Measurements from ENCODE around the gene VPS33B.
"Not testable (repeated sequence)": the region's sequence is repeated elsewhere in the genome, so short reads cannot be mapped to it uniquely, and the experiment has no call there.

The VPS33B gene

GRCh38 chr15:91022075-91022831 is at the start of gene VPS33B:
TSS of gene VPS33B (minus strand) at chr15:91022594. CDS start at chr15:91022249, 345 bp downstream.
- peak; percentile 52 to 78 (median 58) for DNase-seq (ENCODE audit: low read depth in 4 of 4, low spot score in 1 of 4)

GRCh38 chr15:91072161-91072560 is 49.8 kb upstream of the VPS33B start:
- DNase-seq (ENCODE audit: low read depth in 4 of 4, low spot score in 1 of 4) = no peak

- no peak for DNase-seq (ENCODE audit: low read depth in 4 of 4, low spot score in 1 of 4)
Observed at GRCh38 chr15:91070872-91071271, 48.5 kb upstream of the VPS33B start.

GRCh38 chr15:91068966-91069365 is 46.6 kb upstream of the VPS33B start:
- no peak for DNase-seq (ENCODE audit: low read depth in 4 of 4, low spot score in 1 of 4)

GRCh38 chr15:91068436-91068835 is 46.0 kb upstream of the VPS33B start:
- no peak for DNase-seq (ENCODE audit: low read depth in 4 of 4, low spot score in 1 of 4)

DNA sequence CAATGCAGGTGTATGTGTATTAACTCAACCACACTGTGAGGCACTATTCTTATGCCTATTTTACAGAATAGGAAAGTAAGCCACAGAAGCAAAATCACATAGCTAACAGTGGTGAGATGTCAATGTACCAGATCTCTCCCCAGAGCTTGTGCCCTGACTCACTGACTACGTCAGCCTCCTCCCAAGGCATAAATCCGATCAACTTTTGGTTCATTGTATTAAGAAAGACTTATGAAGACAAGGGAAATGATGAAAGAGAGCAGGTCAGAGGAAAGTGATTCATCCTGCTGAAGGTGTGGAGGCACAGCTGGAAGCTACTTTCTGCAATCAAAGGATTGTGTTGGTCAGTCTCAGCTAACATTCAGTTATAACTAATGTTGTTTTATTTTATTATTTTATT is 44.6 kb upstream of the VPS33B start:
- no peak for DNase-seq (ENCODE audit: low read depth in 4 of 4, low spot score in 1 of 4)

DNA sequence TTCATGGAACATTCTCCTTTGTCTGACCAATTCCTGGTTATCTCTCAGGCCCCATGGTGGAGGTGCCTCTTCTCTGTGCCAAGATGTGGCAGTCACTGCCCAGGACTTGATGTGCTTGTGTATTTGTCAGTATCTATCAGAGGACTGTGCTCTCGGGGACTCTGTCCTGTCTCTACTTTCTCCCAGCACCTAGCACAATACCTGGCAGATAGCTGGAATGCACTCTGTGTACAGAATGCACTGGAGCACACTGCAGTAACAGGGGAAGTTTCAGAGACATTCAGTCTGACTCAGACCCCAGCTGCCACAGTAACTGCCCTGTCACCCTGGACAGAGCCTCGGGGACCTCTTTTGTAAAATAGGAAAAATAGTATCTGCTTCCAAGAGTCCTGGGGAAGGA is 43.1 kb upstream of the VPS33B start:
- no peak for DNase-seq (ENCODE audit: low read depth in 4 of 4, low spot score in 1 of 4)

DNA sequence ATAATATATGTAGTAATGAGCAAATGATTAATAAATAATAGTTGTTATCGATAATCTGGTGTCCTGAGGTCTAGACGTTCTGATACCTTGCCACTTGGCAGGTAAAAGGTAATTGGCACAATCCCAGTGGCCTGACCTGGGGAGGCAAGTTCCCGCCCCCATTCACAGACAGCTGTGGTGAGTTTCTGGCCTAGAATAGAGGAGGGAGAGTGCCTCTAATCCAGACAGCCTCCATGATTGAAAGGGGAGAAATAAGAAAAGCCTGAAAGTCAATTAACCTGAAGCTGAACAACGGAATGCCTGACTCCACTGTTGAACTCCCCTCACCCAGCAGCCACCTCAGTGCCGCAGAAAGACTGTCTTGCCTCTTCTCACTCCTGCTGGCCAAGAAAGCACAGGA is 39.6 kb upstream of the VPS33B start:
- DNase-seq (ENCODE audit: low read depth in 4 of 4, low spot score in 1 of 4) = no peak

DNA sequence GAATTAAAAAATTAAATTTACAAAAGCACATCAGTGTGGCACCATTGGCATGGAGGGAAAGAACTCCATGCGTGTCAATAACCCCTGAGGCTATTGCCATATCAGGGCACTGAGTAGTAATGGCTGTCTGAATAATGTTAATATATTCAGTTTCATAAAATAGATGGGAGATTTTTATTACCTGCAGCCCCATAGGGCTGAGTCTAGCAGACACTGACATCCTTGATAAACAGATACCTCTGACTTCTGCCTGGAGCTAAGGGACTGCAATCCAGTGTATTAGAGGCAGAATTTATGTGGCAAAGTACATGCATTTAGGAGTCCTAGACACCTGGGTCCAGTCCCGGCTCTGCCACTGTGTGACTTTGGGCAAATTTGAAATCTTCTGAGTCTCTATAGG is 38.8 kb upstream of the VPS33B start:
- no peak for DNase-seq (ENCODE audit: low read depth in 4 of 4, low spot score in 1 of 4)

- DNase-seq (ENCODE audit: low read depth in 4 of 4, low spot score in 1 of 4) = peak in 1 of 4 experiments; percentile 9
Observed at GRCh38 chr15:91055548-91056331, 33.3 kb upstream of the VPS33B start.

DNA sequence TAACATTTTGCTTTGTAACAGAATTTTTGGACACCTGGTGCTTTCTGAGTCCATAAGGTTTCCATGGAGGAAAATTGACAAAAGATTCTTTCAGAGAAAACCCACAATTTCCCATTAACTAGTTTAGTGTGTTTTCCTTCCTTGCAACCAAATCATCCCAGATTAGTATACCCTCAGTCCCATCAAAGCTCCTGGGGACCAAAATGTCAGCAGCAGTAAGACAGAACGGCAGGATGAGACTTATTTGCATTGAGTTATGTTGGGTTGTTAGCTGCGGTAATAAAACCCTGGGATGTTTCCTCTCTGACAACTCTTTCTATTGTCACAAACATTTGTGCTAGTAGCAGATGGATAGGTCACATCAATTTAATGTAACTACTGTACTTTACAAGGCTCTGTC is 32.4 kb upstream of the VPS33B start:
- no peak for DNase-seq (ENCODE audit: low read depth in 4 of 4, low spot score in 1 of 4)

DNA sequence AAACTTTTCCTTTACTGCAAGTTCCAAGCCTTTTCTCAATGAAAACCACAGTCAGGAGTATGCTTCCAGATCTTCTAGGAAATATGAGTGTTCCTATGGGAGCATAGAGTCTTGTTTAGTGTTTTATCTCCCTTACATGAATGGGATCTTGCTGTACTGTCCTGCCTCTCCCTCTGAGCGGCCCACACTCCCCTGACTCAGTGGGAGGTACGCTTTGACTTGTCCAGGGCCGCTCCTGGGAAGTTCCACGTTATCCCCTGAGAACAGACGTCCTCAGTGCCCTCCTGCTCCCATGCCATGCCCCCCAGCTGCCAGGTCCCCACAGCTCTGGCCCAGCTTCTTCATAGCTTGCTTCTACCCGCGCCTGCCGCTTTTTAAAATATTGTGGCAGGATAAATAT is 28.9 kb upstream of the VPS33B start:
- no peak for DNase-seq (ENCODE audit: low read depth in 4 of 4, low spot score in 1 of 4)

DNA sequence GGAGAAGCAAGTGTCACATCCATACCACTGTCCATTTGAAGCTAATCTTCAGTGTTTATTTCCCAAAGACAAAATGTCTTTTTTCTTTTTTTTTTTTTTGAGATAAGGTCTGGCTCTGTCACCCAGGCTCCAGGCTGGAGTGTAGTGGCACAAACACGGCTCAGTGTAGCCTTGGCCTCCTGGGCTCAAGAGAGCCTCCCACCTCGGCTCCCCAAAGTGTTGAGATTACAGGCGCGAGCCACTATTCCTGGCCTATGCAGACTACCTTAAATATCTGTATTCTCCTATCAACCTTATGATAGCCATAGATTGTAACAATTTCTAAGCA is 27.7 kb upstream of the VPS33B start:
- no peak for DNase-seq (ENCODE audit: low read depth in 4 of 4, low spot score in 1 of 4)

- peak in 2 of 4 experiments; percentile 13 to 18 for DNase-seq (ENCODE audit: low read depth in 4 of 4, low spot score in 1 of 4)
Observed at GRCh38 chr15:91049378-91050127, 27.2 kb upstream of the VPS33B start.

- no peak for DNase-seq (ENCODE audit: low read depth in 4 of 4, low spot score in 1 of 4)
Observed at GRCh38 chr15:91047545-91048199, 25.3 kb upstream of the VPS33B start.

DNA sequence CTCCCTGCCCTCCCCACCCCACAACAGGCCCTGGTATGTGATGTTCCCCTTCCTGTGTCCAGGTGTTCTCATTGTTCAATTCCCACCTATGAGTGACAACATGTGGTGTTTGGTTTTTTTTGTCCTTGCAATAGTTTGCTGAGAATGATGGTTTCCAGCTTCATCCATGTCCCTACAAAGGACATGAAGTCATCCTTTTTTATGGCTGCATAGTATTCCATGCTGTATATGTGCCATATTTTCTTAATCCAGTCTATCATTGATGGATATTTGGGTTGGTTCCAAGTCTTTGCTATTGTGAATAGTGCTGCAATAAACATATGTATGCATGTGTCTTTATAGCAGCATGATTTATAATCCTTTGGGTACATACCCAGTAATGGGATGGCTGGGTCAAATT is 23.7 kb upstream of the VPS33B start:
- DNase-seq (ENCODE audit: low read depth in 4 of 4, low spot score in 1 of 4) = not testable (repeated sequence)

DNA sequence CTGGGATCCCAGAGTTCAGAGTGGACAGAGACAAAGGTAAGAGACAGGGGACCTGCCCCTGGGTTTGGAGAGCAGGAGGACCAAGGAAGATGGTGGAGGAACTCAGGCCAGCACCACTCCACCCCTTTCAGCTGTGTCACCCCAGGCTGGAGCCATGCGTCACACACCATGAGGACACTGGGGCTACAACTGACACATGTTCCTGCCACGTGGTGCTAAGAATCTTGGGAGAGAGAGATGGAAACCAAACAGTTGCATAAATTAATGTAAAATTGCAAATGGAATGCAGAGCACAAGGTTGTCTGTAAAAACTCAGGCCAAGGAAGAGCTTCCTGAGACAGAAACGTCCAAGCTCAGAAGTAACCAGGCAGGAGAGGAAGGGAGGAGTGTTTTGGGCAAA is 22.7 kb upstream of the VPS33B start:
- no peak for DNase-seq (ENCODE audit: low read depth in 4 of 4, low spot score in 1 of 4)

DNA sequence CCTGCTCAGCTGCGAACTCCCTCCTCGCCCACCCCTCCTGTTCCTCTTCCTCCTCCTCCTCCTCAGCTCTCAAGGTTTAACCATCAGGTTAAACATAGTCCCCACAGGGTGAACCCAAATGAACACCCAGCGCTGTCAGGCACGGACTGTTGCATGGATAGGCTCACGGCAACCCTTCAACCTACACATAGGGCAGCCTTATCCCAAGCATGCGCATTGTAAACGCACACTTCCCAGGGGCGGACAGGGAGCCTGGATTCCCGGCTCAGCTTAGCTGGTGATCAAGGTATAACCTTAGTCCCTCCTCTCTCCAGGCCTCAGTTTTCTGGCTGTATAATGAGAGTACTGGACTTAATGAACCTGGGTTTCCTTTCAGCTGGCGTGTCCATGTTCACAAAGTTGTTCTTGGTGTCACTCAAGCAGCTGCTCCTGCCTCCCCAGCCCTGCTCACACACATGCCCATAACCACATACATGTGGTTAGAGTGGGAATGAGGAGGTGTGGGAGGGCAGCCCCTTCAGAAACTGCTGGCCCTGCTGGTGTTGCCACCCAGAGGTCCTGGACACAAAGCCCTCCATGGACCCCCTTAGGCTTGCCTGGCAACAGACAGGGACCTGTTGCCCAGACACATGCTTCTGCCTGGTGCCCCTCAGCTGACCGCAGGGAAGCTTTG is 20.9 kb upstream of the VPS33B start:
- DNase-seq (ENCODE audit: low read depth in 4 of 4, low spot score in 1 of 4) = no peak

- DNase-seq (ENCODE audit: low read depth in 4 of 4, low spot score in 1 of 4) = no peak
Observed at GRCh38 chr15:91040856-91041255, 18.5 kb upstream of the VPS33B start.

DNA sequence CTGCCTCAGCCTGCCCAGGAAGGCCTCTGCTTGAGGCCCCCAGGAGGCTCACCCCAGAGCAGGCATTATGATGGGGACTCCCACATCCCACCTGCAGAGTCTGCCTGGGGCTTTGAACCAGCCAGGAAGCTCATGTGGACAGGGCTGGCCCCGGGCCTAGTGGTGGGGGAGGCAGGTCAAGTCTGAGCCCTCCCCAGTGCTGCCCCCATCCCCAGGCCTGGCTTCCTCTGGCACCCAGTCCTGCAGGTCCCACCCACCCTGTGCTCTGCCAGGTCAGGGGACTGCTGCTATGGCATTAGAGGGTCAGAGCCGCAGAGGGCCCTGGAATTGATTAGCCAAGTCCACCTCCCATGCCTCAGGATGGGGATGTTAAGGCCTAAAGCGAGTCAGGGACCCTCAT is 17.6 kb upstream of the VPS33B start:
- no peak for DNase-seq (ENCODE audit: low read depth in 4 of 4, low spot score in 1 of 4)

All from stimulated activated CD4-positive, alpha-beta T cell treated with anti-CD3 and anti-CD28 coated beads, Interleukin-1b, Interleukin-23, amount 100 ng/mL, for 24 hours (primary cell).